HPDE6-E6E7 (cell line): ENCODE measurements around the gene DUSP8.
"Not testable (repeated sequence)": the region's sequence is repeated elsewhere in the genome, so short reads cannot be mapped to it uniquely, and the experiment has no call there.

Experiments
- DNase-seq: peaks from one replicate; pipeline ENCODE4 v3.0.0; 2011; ENCODE audit warnings: missing footprints; ENCODE audit errors: extremely low spot score

DUSP8 gene

DNA sequence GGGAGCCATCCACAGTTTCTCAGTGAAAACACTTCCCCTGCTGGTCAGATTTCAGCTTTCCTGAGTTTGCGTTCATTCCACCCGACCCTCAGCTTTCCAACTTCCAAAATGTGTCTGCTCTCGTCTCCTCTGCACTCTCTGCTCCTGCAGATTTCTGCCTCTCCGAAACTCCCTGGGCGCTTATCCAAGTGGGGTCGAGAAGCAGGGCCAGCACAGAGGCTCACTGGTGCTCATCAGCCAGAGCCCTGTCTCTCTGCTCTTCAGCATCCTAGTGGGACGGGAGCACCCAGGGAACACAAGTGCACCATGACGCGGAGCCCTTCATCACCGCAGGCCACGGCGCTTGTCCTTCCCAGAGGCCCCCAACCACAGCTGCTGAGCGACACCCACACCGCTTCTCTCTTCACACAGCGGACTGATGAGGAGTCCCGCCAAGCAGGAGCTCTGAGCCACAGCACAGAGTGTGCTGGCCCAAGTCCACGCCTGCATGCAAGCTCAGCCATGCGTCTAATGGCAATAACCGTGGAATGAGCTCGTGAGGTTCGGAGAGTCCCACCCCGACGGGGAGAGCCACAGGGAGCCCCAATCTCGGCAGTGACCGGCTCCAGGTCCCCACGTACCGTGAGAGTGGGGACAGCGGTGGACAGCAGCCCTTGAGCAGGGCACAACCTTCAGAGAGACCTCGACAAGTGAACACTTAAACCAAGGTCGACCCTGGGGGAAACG lies 57.6 kb downstream of the DUSP8 start:
- no peak for DNase-seq

DNA sequence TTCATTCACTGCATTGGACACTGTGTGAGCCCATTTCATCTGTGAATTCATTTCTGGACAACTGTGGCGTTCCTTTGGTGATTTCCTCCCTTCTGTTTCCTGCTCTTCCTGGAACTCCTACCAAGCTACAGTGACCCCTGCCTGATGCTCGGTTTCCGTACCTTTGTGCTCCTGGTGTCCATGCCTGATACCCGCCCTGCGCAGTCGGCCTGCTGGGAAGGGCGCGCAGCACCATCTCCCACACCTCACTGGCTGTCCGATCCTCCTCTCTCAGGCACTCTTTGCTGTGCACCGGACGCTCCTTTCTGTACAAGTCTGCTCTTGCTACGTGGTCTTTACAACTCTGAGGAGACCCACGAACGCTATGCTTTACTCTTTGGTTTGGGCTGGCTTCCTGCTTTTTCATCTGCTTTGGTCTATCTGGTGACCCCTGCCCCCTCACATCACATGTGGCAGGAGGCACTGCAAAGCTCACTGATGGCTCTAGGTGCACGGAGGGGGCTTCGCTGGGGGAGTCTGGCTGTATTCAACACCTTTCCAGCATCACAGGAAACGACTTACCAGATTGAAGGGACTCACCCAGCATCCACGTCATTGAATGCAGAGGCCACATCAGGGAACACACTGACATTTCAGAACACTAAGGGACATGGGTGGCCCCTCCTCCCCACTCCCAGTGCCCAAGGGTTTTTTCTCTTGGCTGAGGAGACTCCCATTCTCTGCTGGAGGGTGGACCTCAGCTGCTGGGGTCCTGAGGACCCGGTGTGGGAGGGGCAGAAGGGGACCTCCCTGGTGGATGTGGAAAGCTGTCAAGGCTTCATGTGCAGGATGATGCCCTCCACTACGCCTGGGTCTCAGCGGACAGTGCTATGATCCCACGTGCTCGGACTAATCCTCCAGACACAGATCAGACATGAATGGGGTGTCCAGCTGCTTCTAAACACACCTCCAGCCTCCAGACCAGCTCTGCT lies 58.5 kb downstream of the DUSP8 start:
- no peak for DNase-seq

DNA sequence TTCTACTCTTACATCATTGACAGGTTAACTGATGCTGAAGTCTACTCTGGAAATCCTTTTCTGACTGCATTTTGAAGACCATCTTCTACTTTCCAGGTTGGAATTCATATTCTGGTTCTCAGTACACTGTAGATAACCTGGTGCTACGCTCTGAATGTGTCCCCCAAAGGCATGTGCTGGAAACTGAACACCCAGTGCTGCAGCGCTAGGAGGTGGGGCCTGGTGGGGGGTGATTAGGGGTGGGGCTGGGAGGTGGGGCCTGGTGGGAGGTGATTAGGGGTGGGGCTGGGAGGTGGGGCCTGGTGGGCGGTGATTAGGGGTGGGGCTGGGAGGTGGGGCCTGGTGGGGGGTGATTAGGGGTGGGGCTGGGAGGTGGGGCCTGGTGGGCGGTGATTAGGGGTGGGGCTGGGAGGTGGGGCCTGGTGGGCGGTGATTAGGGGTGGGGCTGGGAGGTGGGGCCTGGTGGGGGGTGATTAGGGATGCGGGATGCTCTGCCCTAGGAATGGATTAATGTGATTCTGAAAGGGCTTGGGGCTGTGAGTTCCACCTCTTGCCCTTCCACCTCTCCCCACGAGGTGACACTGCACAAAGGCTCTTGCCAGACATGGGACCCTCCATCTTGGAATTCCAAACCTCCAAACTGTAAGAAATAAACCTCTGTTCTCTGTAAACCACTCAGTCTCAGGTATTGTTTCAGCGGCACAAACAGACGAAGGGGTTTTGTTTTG lies 59.4 kb downstream of the DUSP8 start:
- DNase-seq = not testable (repeated sequence)

DNA sequence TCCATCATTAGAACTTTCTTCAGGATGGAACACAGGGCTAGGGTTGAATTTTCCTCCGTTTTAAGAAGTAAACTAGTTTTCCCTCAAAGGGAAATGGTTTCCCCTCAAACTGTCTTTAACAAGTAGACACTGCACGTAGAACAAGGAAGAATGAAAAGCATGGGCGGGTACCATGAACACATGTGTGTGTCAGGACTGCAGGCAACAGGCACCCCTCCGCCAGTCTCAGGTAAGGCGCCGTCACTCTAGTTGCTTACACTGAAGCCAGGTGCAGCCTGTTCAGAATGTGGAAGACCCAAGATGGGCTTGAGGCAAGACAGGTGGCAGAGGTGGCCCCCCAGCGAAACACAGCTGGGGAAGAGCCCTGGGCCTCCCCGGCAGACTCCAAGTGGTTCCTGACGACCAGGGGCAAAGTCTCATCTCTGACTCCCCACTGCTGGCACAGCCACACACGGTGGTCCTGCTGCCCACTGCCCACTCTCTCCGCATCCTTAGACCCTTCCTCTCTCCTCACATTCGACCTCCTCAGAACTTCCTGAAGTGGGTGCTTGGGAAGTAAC lies 60.1 kb downstream of the DUSP8 start:
- no peak for DNase-seq

DNA sequence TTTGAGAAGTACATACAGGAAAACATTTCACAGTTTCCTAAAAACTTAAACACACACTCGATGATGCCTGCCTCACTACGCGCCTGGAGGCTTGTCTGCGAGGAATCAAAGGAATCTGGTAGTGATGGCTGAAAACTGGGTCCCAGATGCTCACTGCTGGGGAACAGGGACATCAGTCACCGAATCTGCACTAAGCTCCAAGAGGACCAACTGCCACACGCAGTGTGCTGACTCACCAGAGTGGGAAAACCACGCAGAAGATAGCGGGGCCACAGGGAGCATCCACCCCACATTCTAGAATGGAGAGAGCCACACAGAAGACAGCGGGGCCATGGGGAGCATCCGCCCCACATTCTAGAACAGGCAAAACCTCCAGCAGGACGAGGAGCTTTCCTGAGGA lies 61.1 kb downstream of the DUSP8 start:
- DNase-seq = no peak

DNA sequence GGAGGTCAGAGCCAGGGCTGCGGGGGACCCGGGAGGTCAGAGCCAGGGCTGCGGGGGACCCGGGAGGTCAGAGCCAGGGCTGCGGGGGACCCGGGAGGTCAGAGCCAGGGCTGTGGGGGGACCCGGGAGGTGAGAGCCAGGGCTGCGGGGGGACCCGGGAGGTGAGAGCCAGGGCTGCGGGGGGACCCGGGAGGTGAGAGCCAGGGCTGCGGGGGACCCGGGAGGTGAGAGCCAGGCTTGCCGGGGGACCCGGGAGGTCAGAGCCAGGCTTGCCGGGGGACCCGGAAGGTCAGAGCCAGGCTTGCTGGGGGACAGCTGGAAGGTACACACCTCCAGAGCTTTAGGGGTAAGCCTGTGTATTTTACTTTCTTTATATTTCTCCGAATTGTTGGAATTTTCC lies 61.7 kb downstream of the DUSP8 start:
- not testable (repeated sequence) for DNase-seq

DNA sequence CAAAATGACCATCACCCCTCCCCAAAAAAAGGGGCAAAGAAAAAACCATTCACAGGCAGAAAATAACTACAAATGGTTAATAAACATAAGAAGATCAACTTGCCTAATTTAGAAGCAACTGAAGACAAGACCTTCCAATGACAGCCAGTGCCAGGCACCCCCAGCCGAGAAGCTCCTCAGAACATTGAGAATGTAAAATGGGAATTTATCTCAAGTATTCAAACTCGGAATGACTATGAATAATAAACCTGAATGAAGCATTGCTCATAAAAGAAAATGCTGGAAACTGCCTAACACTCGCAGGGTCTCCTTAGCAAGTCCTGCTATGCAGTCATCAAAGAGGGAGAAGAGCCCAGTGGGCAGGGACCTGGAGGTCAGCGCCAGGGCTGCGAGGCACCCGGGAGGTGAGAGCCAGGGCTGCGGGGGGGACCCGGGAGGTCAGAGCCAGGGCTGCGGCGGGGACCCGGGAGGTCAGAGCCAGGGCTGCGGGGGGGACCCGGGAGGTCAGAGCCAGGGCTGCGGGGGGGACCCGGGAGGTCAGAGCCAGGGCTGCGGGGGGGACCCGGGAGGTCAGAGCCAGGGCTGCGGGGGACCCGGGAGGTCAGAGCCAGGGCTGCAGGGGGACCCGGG lies 62.3 kb downstream of the DUSP8 start:
- DNase-seq = no peak

DNA sequence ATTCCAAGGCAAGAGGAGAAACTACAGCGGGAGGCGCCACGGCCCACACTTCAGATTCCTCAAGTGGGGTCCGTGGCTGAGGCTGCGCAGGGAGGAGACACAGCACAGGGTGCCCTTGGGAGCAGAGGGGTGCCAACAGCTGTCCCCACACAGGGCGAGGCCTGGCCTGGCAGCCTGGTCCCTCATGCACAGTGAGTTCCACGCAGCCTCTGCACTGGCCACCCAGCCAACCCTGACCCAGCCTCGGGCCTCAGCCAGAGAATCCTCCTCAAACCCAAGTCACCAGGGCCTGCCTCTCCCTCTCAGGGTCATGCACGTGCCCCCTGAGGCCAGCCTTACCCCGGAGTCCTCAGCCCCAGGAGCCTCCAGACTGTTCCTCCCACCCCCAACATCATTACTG lies 63.1 kb downstream of the DUSP8 start:
- no peak for DNase-seq

DNA sequence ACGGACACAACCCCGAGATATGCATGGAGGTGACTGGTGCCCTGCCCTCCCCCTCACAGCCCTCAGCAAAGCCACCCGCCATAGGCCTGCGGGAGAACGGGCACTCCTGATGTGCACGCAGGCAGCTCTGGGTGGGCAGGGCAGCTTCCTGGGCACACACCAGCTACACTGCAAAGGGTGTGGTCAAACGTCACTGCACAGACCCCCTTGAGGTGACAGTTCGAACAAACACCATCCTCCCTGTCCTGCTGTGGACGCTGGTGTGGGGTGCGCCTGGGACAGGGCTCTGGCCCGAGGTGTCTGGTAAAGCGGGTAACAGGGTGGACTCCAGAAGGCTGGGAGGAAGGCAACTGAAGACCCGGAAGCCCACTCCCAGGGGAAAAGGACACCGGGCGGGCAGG lies 63.6 kb downstream of the DUSP8 start:
- no peak for DNase-seq

DNA sequence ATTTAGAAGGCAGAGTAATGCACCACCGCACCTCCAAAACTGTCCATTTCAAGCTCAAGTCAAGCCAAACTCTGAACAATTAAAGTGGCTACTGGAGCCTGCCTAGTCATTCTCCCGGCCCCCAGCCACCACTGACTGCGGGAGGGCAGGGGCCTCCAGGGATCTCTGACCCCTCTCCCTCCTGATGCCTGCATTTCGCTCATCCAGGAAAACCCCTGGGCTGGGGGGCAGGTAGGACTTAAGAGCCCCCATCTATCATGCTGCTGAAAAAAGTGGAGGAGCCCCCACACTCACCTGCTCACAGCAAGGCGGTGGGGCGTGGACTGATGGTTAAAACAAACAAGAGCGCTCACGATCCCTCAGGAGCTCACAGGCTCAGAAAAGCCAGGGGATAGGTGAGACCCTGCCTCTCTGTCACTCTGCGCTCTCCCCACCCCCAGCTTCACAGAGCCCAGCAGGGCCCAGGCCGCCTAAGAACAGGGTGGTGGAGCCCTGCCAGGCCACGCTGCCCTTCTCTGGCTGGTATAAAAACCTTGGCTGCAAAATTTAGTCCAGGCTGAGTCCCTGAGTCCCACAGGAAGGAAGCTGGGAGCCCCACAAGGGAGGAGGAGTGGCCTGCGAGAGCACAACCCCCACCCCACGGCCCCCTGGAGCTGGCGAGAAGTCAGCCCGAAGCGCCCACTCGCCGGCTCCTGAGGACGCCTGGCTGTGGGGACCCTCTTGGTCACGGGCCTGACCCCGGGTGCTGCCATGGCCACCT lies 64.5 kb downstream of the DUSP8 start:
- no peak for DNase-seq

DNA sequence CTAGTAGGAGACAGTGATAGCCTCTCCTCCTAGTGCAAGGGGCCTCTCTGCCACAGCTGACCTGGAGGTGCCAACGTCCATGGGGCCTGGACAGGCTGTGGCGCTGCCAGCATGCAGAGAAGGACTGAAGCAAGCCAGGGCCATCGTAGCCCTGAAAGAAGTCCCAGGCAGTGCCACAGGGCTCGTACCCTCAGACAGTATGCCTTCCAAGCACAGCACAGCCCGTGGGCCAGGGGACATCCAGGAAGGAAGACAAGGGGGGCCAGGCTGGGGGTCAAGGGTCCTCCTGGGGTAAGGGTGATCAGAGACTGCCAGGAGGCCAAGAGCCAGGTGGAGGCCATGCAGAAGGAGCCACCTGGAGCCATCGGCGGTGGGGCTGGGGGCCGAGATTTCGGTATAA lies 65.1 kb downstream of the DUSP8 start:
- no peak for DNase-seq

DNA sequence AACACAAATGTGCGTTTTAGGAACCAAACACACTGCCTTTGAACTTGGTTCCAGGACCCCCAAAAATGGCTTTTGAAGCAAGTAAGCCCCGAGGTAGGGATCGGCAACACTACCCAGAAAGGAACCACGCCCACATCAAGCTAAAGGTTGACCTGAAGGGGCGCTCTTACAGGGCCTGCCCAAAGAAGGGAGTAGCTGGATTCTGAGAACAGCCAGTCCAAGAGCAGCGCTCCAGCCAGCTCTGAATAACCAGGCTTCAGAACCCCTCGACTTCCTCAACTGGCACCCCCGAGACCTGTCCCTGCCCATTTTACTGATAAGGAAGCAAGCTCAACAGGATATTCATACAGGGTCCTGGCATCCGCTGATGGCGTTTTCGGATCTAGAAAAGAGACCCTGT lies 66.6 kb downstream of the DUSP8 start:
- DNase-seq = no peak

DNA sequence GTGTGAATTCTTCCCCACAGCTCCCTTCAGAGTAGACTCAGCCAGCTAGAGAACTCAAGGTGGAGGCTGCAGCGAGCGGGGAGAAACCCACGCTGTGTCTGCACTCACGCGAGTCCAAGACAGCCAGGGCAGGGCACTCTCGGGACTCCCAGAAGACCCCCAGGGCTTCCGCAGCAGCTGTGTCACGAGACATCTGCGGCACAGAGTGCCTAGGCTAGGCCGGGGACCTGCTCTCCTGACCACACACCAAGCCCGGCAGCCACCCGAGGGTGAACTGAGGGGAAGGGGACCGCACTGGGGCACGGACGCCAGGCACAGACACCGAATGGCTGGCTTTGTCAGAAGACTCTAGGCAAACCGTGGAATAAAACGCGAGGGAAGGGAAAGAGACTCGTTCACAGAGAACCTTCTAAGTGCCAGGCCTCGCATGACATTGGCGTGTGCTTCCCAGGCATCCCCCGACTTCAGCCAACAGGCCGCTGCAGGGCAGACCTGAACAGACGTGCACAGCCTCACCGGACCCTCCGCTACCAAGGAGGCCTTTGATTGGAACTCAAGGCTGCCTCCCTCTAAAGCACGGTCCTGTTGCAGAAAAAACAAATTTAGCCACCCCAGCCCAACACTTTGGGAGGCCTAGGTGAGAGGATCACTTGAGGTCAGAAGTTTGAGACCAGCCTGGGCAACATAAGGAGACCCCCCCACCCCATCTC lies 67.3 kb downstream of the DUSP8 start:
- no peak for DNase-seq

DNA sequence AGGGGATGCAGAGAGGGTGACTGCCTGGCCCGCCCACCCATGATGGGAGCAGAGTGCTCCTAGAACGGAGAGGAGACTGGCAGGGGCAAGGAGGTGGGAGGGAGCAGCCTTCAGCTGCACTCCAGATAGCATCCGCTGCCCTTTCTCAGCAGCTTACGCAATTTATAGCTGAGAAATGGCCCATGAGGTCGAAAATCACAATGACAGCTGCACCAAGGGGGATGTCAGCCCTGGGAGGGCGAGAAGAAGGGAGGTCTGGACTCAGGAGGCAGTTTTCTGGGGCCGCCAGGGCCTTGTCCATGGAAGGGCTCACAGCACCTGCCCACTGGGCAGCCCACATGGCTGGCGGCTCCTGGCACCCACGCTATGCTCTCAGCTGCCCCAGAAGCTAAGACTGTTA lies 67.9 kb downstream of the DUSP8 start:
- DNase-seq = no peak
